GM21515 (cell line): ENCODE results near the gene USP46.

Experiments used
- ATAC-seq: cut with Tn5 transposase; IDR thresholded peaks from one replicate; pipeline ENCODE4 v1.9.1; 2021; ENCODE audit not compliant: unreplicated experiment

USP46 gene

DNA sequence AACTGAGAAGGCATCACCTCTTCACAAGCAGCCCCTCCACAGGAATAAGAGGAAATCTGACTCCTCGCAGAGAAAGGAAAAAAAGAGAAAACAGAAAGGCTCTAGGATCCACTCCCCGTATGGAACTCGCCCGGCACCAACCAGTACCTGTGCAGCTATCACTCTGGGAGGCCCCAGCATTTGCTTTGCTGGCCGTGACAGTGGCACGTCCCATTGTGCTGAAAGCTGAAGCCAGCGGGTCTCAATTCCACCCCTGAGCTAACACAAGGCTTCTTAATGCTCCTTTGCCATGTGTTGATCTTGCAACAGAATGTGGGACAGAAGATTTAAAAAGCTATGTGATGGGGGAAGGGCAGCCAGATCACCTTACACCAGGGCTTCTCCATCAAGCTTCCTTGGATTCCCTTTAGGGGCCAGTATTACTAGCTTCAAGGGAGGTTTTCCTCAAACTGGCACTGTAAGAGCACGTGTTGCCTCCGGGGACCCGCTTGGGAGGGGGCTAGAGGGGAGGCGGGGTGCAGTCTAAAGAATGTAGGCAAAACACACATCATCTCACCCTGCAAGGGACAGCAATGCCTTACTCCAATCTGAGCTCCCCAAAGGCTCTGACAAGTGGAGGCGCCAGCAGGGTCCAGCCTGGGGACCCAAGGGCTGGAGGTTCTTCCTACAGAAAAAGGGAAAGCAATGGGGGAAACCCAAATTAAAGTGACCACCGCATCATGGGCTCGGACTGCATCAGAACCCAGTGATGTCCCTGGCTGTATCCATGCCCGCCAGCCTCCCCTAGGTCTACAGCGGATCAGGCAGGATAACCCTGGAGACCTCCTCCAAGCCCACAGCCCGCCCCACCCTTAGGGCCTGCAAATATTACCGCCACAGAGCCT lies 1.2 kb downstream of the USP46 start:
- no peak for ATAC-seq

DNA sequence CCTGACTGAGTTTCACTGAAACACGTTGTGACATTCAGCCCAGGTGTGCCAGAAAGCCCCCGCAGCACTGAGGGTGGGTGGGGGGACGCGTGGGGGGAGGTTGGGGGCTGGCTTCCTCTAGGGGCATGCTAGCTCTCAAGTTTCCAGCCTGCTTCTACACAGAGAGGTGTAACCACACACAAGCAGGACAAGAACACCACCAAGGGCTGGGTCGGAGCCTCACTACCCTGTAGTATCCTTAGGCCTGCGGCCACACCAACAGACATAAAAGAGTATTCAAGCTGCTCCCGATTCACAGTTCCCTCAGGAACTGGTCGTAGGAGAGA lies 1.8 kb downstream of the USP46 start:
- ATAC-seq: no peak

GRCh38 chr4:52655506-52655905 lies 3.6 kb downstream of the USP46 start:
- no peak for ATAC-seq

- ATAC-seq: no peak
Observed at GRCh38 chr4:52651996-52652672, 7.0 kb downstream of the USP46 start.

- no peak for ATAC-seq
Observed at GRCh38 chr4:52648836-52649235, 10.3 kb downstream of the USP46 start.

- no peak for ATAC-seq
Observed at GRCh38 chr4:52646741-52647140, 12.4 kb downstream of the USP46 start.

GRCh38 chr4:52646096-52646495 lies 13.0 kb downstream of the USP46 start:
- no peak for ATAC-seq

- peak; percentile 47 for ATAC-seq
Observed at GRCh38 chr4:52645300-52645699, 13.8 kb downstream of the USP46 start.

- no peak for ATAC-seq
Observed at GRCh38 chr4:52643785-52644244, 15.3 kb downstream of the USP46 start.

- no peak for ATAC-seq
Observed at GRCh38 chr4:52643190-52643589, 15.9 kb downstream of the USP46 start.

GRCh38 chr4:52641854-52642563 lies 17.1 kb downstream of the USP46 start:
- peak; percentile 71 for ATAC-seq

DNA sequence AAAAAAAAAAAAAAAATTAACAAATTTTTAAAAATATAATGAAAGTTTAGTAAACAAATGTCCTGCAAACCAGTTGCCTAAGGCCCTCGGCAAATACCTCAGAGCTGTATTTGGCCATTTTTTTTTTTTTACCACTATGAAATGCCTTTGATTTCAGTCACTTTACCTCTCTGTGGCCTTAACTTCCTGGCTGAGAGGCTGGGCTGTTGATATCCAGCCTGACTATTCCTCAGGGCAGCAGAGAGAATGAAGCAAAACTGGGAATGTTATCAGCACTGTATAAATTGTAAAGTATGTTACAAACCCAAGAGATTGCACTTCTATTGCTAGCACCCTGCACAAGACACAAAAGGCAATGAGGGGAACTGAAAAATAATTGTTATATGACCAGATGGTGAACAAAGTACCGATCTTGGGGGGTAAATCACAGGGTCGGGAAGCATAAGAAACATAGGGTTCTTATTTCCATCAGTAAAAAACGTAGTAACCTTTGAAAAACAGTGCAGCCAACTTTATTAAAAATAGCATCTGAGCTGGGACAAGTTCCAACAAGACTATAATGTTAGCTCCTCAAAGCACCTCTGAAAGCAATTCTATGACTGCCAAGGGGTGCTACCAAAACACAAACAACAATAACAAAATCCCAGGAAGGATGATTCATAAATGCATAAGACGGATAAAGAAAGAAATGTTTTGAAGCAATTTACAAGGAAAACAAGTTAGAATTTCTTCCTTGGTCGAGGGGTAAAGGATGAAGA lies 18.1 kb downstream of the USP46 start:
- no peak for ATAC-seq

DNA sequence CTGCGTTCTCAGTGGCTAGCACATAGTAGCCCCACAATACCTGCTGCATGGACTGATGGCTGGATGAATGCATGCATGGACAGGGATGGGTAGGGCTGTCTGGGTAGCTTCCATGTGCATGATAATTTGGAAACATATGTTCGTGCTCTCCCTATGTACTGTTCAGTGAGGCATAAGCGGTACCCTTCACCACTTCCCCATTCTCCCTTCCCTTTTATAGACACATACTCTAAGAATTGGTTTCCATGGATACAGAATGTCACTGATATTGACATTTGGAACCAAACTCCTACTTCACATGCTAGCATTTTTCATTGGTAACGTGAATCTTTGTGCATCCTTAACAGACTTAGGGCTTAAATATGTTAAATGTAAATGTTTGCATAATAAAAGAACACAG lies 20.4 kb downstream of the USP46 start:
- ATAC-seq: peak; percentile 40

DNA sequence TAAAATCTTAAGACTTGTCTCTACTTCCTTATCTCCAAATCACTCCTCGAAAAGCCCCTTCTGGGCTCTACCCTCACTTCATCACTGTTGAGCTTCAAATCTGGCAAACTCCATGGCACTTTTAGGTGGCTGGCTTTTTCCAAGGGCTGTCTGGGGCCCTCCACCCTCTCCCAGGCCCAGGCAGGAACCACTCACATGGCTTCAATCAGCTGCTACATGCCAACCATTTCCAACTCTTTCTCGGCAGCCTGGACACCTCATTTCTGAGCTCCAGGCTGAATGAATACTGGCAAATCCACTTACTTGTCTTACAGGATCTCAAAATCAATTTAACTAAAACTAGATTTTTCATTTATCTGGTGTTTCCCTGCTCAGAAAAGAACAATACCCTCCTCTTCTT lies 22.0 kb downstream of the USP46 start:
- no peak for ATAC-seq

- ATAC-seq: no peak
Observed at GRCh38 chr4:52635560-52635959, 23.5 kb downstream of the USP46 start.

- no peak for ATAC-seq
Observed at GRCh38 chr4:52635130-52635529, 24.0 kb downstream of the USP46 start.

DNA sequence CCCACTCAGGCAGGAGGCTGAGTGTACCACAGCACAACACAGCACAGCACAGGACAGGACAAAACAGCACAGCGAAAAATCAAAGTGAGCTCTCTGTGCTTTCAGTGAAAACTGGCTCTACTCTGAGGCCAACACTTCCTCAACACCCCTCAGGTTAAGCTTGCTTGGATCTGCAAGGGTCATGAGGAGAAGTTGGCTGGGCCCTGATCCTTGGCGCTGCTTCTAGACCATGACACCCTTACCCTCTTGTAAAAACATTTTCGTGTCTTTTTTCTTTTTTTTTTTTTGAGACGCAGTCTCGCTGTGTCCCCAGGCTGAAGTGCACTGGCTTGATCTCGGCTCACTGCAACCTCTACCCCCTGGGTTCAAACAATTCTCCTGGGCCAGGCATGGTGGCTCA lies 25.3 kb downstream of the USP46 start:
- ATAC-seq: no peak

DNA sequence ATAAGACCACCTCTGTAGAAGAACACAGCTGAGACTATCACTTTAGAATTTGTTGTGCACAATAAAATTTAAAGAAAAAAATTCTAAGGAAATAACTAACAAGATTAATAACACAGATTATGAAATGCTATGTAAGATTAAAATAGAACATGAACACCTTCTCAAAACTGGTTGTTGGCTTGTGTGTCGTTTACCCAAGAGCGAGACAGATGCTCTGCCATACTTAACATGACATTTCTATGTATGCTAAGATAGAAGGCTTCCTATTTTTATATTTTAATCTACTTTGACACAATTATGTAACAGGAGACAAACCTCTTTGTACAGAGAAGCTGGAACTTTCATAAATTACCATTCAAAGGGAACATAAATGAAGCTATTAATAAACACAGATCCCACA lies 30.1 kb downstream of the USP46 start:
- ATAC-seq: no peak

- ATAC-seq: no peak
Observed at GRCh38 chr4:52628543-52628942, 30.6 kb downstream of the USP46 start.

- no peak for ATAC-seq
Observed at GRCh38 chr4:52627876-52628275, 31.2 kb downstream of the USP46 start.

- no peak for ATAC-seq
Observed at GRCh38 chr4:52625216-52625615, 33.9 kb downstream of the USP46 start.
